Left ventricle myocardium inferior (tissue), 1 donor: ENCODE measurements around the gene PLEKHA6. TPM values are rescaled to one million over a fixed set of nuclear protein-coding genes. Genes with fewer than 3 reads are reported as not detected.

ENCODE experiments used
- DNase-seq: peaks from one replicate; pipeline ENCODE4 v3.0.0-alpha.2; 2020
- H3K27ac ChIP-seq: fragments of 200-600 bp; replicated peaks from 2 replicates; pipeline ENCODE4 v1.8.0; 2021
- H3K27me3 ChIP-seq: fragments of 200-600 bp; 2 replicates; pipeline ENCODE4 v1.8.0; 2021; ENCODE audit warnings: low read depth
- H3K36me3 ChIP-seq: fragments of 200-600 bp; 2 replicates; pipeline ENCODE4 v1.8.0; 2021
- H3K4me1 ChIP-seq: fragments of 200-600 bp; 2 replicates; pipeline ENCODE4 v1.8.0; 2021
- H3K4me3 ChIP-seq: fragments of 200-600 bp; 2 replicates; pipeline ENCODE4 v1.8.0; 2021; ENCODE audit warnings: mild to moderate bottlenecking, moderate library complexity
- H3K9me3 ChIP-seq: fragments of 200-600 bp; replicated peaks from 2 replicates; pipeline ENCODE4 v1.8.0; 2021
- CTCF ChIP-seq: fragments of 200-600 bp; IDR thresholded peaks from 2 replicates; pipeline ENCODE4 v1.8.0; 2021; ENCODE audit warnings: antibody characterized with exemption, mild to moderate bottlenecking, borderline replicate concordance
- intact Hi-C: fragments of 100-400 bp; cut with micrococcal nuclease; formaldehyde crosslinking; loops from one replicate; pipeline ENCODE4 v1.11.0; 2022
- total RNA-seq: library from RNA; stranded (reverse); fragmentation: NEBNext Ultra II Directional; extraction: Animal tissue kit (Norgen Biotek cat#: 25700); gene quantifications from one replicate; pipeline ENCODE4 v1.2.1, GENCODE V29; 2021
- donor health status: DM: no; HTN: yes; CAD: no; lungs with severe emphysema.

Gene PLEKHA6
- total RNA-seq, 1 donor from 2014 or later: 28.8 TPM

GRCh38 chr1:204338360-204338759 is 21.4 kb downstream of the PLEKHA6 start:
- Histone ChIP-seq H3K36me3 (no peaks in the 10 kb centered on the region), H3K4me3 (no peak overlapping the region), H3K4me1 (peaks cover 9% of the 10 kb centered on the region), H3K27ac (no peak overlapping the region), H3K27me3 (no peaks in the 10 kb centered on the region), H3K9me3 (no peaks in the 10 kb centered on the region)
- DNase-seq: no peak
- intact Hi-C loops: no loop called here
- TF ChIP-seq CTCF: no peak

GRCh38 chr1:204337583-204337982 is 22.1 kb downstream of the PLEKHA6 start:
- intact Hi-C loops: no loop called here
- no peak for TF ChIP-seq CTCF
- Histone ChIP-seq H3K4me1 (peaks cover 9% of the 10 kb centered on the region), H3K4me3 (no peak overlapping the region), H3K36me3 (no peaks in the 10 kb centered on the region), H3K27me3 (no peaks in the 10 kb centered on the region), H3K9me3 (no peaks in the 10 kb centered on the region), H3K27ac (no peak overlapping the region)
- DNase-seq: no peak

- H3K9me3 ChIP-seq: no peaks in the 10 kb centered on the region
- intact Hi-C loops: no loop called here
- H3K4me3 ChIP-seq: no peak overlapping the region
- H3K4me1 ChIP-seq: peaks cover 9% of the 10 kb centered on the region
- H3K27ac ChIP-seq: no peak overlapping the region
- no peak for TF ChIP-seq CTCF
- no peaks in the 10 kb centered on the region for H3K36me3 ChIP-seq
- no peaks in the 10 kb centered on the region for H3K27me3 ChIP-seq
- no peak for DNase-seq
Observed at GRCh38 chr1:204337036-204337429, 22.7 kb downstream of the PLEKHA6 start.

- no peaks in the 10 kb centered on the region for H3K36me3 ChIP-seq
- no peak for TF ChIP-seq CTCF
- H3K27me3 ChIP-seq: no peaks in the 10 kb centered on the region
- H3K4me3 ChIP-seq: no peak overlapping the region
- H3K9me3 ChIP-seq: no peaks in the 10 kb centered on the region
- no peak overlapping the region for H3K27ac ChIP-seq
- H3K4me1 ChIP-seq: peaks cover 9% of the 10 kb centered on the region
- intact Hi-C loops: no loop called here
- no peak for DNase-seq
Observed at GRCh38 chr1:204336421-204337035, 23.2 kb downstream of the PLEKHA6 start.

GRCh38 chr1:204335533-204335932 is 24.2 kb downstream of the PLEKHA6 start:
- Histone ChIP-seq H3K36me3 (no peaks in the 10 kb centered on the region), H3K27ac (no peak overlapping the region), H3K4me3 (no peak overlapping the region), H3K27me3 (no peaks in the 10 kb centered on the region), H3K4me1 (peaks cover 9% of the 10 kb centered on the region), H3K9me3 (no peaks in the 10 kb centered on the region)
- no peak for DNase-seq
- intact Hi-C loops: no loop called here
- TF ChIP-seq CTCF: no peak
